Measurements from ENCODE around the gene SCIN.

The SCIN gene

DNA sequence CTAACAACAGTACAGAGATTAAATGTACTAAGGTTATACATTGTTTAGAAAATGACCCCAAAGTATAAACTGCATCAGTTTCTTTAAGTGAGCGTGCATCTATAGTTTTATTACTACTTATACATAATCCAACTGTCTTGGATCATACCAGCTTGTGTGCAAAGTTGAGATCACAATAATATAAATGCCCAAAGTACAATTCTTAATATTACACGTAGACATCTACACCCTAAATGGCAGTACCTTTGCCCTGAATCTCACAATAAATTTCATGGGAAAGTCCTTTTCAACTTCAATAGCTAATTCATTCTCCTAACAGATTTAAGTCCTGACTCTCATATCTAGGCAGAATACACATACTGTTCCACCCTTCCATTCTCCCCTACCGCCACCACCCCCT, 11.8 kb downstream of the SCIN start:
- Histone ChIP-seq H3K4me1 (ENCODE audit: control insufficient read depth in 1 of 2, insufficient read depth in 2 of 2, low read length in 2 of 2) (peaks cover 2 to 13% of the 10 kb centered on the region in 2 experiments), H3K4me3 (ENCODE audit: low read depth, low read length) (no peak overlapping the region), H2AK5ac (ENCODE audit: low read length) (no peak overlapping the region), H3K14ac (ENCODE audit: low read length) (no peak overlapping the region), H2BK12ac (ENCODE audit: low read length) (no peak overlapping the region), H4K91ac (ENCODE audit: low read depth, low read length) (no peak overlapping the region), H3K36me3 (ENCODE audit: control insufficient read depth in 1 of 2, insufficient read depth in 2 of 2, low read length in 2 of 2) (no peaks in the 10 kb centered on the region), H3K23ac (ENCODE audit: low read length) (no peak overlapping the region), H3K4ac (ENCODE audit: low read depth, low read length) (no peak overlapping the region), H3K9me3 (ENCODE audit: insufficient read depth, low read depth, low read length) (no peaks in the 10 kb centered on the region), H3K27me3 (ENCODE audit: insufficient read depth, low read length) (no peaks in the 10 kb centered on the region), H3K79me1 (ENCODE audit: low read length) (peaks cover 5% of the 10 kb centered on the region), H3K18ac (ENCODE audit: low read length) (no peak overlapping the region), H4K12ac (ENCODE audit: low read depth, low read length) (no peak overlapping the region), H2BK5ac (ENCODE audit: low read depth, low read length, poor library complexity) (no peak overlapping the region), H2BK120ac (ENCODE audit: insufficient read depth, low read length, poor library complexity) (no peak overlapping the region), H3K27ac (ENCODE audit: low read depth, low read length) (no peak overlapping the region), H3K79me2 (ENCODE audit: control insufficient read depth, insufficient read depth, low read length, poor library complexity) (no peaks in the 10 kb centered on the region), H3K9ac (ENCODE audit: low read length) (no peak overlapping the region), H3K4me2 (ENCODE audit: low read length) (no peak overlapping the region), H4K8ac (ENCODE audit: low read depth, low read length) (no peak overlapping the region), H2AFZ (ENCODE audit: insufficient read depth, low read length, poor library complexity) (no peak overlapping the region)
- no CpG with 5 or more reads among the region's 3 CpGs for WGBS (ENCODE audit: extremely low coverage, insufficient coverage, insufficient read length)
- no peak for DNase-seq

DNA sequence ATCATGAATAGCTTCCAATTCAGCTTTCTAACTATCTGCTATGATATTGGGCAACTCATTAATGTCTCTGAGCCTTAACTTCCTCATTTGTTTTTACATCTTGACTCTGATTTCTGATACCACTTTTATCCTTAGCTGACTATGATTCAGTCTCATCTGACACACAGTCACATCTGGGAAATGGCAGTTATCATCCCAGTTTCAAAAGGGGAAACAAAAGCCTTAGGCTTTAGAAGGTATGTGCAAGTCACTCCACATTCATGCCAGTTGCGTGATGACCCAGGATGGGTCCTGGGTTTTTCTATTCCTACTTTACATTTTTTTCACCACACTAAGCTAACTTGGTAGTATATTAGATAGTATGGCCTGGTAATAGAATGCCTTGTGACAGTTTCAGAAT, 12.7 kb downstream of the SCIN start:
- no peaks in the 10 kb centered on the region for H3K36me3 ChIP-seq (ENCODE audit: control insufficient read depth in 1 of 2, insufficient read depth in 2 of 2, low read length in 2 of 2)
- no CpG with 5 or more reads among the region's 1 CpG for WGBS (ENCODE audit: extremely low coverage, insufficient coverage, insufficient read length)
- H3K4me2 ChIP-seq (ENCODE audit: low read length), result no peak overlapping the region
- no peak overlapping the region for H2BK12ac ChIP-seq (ENCODE audit: low read length)
- no peaks in the 10 kb centered on the region for H3K79me2 ChIP-seq (ENCODE audit: control insufficient read depth, insufficient read depth, low read length, poor library complexity)
- H3K9ac ChIP-seq (ENCODE audit: low read length), result no peak overlapping the region
- H3K23ac ChIP-seq (ENCODE audit: low read length), result no peak overlapping the region
- no peaks in the 10 kb centered on the region for H3K27me3 ChIP-seq (ENCODE audit: insufficient read depth, low read length)
- H2BK120ac ChIP-seq (ENCODE audit: insufficient read depth, low read length, poor library complexity), result no peak overlapping the region
- DNase-seq, result peak; percentile 78 to 89
- H3K27ac ChIP-seq (ENCODE audit: low read depth, low read length), result no peak overlapping the region
- no peak overlapping the region for H2BK5ac ChIP-seq (ENCODE audit: low read depth, low read length, poor library complexity)
- H4K8ac ChIP-seq (ENCODE audit: low read depth, low read length), result no peak overlapping the region
- no peak overlapping the region for H3K14ac ChIP-seq (ENCODE audit: low read length)
- H4K91ac ChIP-seq (ENCODE audit: low read depth, low read length), result no peak overlapping the region
- no peak overlapping the region for H3K18ac ChIP-seq (ENCODE audit: low read length)
- H3K4ac ChIP-seq (ENCODE audit: low read depth, low read length), result no peak overlapping the region
- peaks cover 2 to 16% of the 10 kb centered on the region in 2 experiments for H3K4me1 ChIP-seq (ENCODE audit: control insufficient read depth in 1 of 2, insufficient read depth in 2 of 2, low read length in 2 of 2)
- H2AK5ac ChIP-seq (ENCODE audit: low read length), result no peak overlapping the region
- H3K9me3 ChIP-seq (ENCODE audit: insufficient read depth, low read depth, low read length), result no peaks in the 10 kb centered on the region
- H3K4me3 ChIP-seq (ENCODE audit: low read depth, low read length), result no peak overlapping the region
- no peak overlapping the region for H2AFZ ChIP-seq (ENCODE audit: insufficient read depth, low read length, poor library complexity)
- H4K12ac ChIP-seq (ENCODE audit: low read depth, low read length), result no peak overlapping the region
- peaks cover 7% of the 10 kb centered on the region for H3K79me1 ChIP-seq (ENCODE audit: low read length)

DNA sequence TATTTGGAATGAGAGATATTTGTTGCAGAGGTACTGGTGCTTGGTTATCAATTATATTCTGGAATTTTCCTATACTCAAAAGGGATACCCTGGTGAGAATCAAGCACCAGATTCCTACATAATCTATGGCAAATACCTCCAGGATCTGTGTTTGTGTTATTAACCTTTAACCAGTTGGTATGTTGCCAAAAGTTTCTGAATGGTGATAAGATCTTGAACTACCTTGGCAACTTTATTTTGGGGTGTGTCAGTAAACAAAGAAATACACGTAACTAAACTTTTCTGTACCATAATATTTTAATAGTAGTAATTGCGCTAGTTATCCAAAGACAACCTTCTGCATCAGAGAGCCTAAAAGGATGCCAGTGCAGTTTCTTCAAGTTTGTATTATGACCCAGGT, 13.4 kb downstream of the SCIN start:
- no peak overlapping the region for H2BK120ac ChIP-seq (ENCODE audit: insufficient read depth, low read length, poor library complexity)
- no peak overlapping the region for H4K8ac ChIP-seq (ENCODE audit: low read depth, low read length)
- H3K36me3 ChIP-seq (ENCODE audit: control insufficient read depth in 1 of 2, insufficient read depth in 2 of 2, low read length in 2 of 2), result no peaks in the 10 kb centered on the region
- peak in 1 of 2 donors; percentile 51 for DNase-seq
- H3K4ac ChIP-seq (ENCODE audit: low read depth, low read length), result no peak overlapping the region
- H3K79me2 ChIP-seq (ENCODE audit: control insufficient read depth, insufficient read depth, low read length, poor library complexity), result no peaks in the 10 kb centered on the region
- no peak overlapping the region for H2AFZ ChIP-seq (ENCODE audit: insufficient read depth, low read length, poor library complexity)
- no peak overlapping the region for H3K14ac ChIP-seq (ENCODE audit: low read length)
- H3K27ac ChIP-seq (ENCODE audit: low read depth, low read length), result no peak overlapping the region
- H3K4me1 ChIP-seq (ENCODE audit: control insufficient read depth in 1 of 2, insufficient read depth in 2 of 2, low read length in 2 of 2), result peaks cover 2 to 19% of the 10 kb centered on the region in 2 experiments
- H3K4me2 ChIP-seq (ENCODE audit: low read length), result no peak overlapping the region
- H4K91ac ChIP-seq (ENCODE audit: low read depth, low read length), result no peak overlapping the region
- no peak overlapping the region for H2AK5ac ChIP-seq (ENCODE audit: low read length)
- H3K79me1 ChIP-seq (ENCODE audit: low read length), result peaks cover 7% of the 10 kb centered on the region
- H3K9me3 ChIP-seq (ENCODE audit: insufficient read depth, low read depth, low read length), result no peaks in the 10 kb centered on the region
- no peak overlapping the region for H4K12ac ChIP-seq (ENCODE audit: low read depth, low read length)
- no peak overlapping the region for H2BK12ac ChIP-seq (ENCODE audit: low read length)
- H3K27me3 ChIP-seq (ENCODE audit: insufficient read depth, low read length), result no peaks in the 10 kb centered on the region
- H2BK5ac ChIP-seq (ENCODE audit: low read depth, low read length, poor library complexity), result no peak overlapping the region
- no peak overlapping the region for H3K9ac ChIP-seq (ENCODE audit: low read length)
- no CpG with 5 or more reads among the region's 2 CpGs for WGBS (ENCODE audit: extremely low coverage, insufficient coverage, insufficient read length)
- H3K18ac ChIP-seq (ENCODE audit: low read length), result no peak overlapping the region
- no peak overlapping the region for H3K23ac ChIP-seq (ENCODE audit: low read length)
- no peak overlapping the region for H3K4me3 ChIP-seq (ENCODE audit: low read depth, low read length)

DNA sequence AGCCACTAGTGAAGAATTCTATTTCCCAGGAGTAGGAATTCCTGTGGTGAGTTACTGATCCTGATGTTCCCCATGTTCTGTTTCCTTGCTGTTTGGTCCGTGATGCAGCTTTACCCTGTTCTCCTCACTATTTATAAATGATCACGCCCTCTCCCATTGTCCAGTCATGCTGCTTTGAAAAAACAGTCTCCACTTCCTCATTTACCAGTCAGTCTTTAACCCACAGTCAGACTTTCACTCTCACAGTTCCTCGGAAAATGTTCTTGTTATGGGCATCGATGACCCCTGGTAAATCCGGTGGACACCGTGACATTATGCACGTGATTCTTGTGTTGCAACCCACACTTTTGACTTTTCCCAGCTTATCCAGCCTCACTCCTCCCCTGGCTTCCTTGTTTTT, 14.4 kb downstream of the SCIN start:
- Histone ChIP-seq H3K36me3 (ENCODE audit: control insufficient read depth in 1 of 2, insufficient read depth in 2 of 2, low read length in 2 of 2) (no peaks in the 10 kb centered on the region), H3K27ac (ENCODE audit: low read depth, low read length) (peak overlapping the region; percentile 10), H3K4me1 (ENCODE audit: control insufficient read depth in 1 of 2, insufficient read depth in 2 of 2, low read length in 2 of 2) (peaks cover 2 to 19% of the 10 kb centered on the region in 2 experiments), H4K91ac (ENCODE audit: low read depth, low read length) (no peak overlapping the region), H3K4me2 (ENCODE audit: low read length) (no peak overlapping the region), H3K9me3 (ENCODE audit: insufficient read depth, low read depth, low read length) (no peaks in the 10 kb centered on the region), H4K12ac (ENCODE audit: low read depth, low read length) (no peak overlapping the region), H2BK120ac (ENCODE audit: insufficient read depth, low read length, poor library complexity) (peak overlapping the region; percentile 87), H3K18ac (ENCODE audit: low read length) (no peak overlapping the region), H3K27me3 (ENCODE audit: insufficient read depth, low read length) (no peaks in the 10 kb centered on the region), H3K4ac (ENCODE audit: low read depth, low read length) (no peak overlapping the region), H3K23ac (ENCODE audit: low read length) (no peak overlapping the region), H2AK5ac (ENCODE audit: low read length) (no peak overlapping the region), H3K79me1 (ENCODE audit: low read length) (peaks cover 7% of the 10 kb centered on the region), H3K4me3 (ENCODE audit: low read depth, low read length) (no peak overlapping the region), H2BK5ac (ENCODE audit: low read depth, low read length, poor library complexity) (peak overlapping the region; percentile 60), H3K9ac (ENCODE audit: low read length) (no peak overlapping the region), H2BK12ac (ENCODE audit: low read length) (peak overlapping the region; percentile 63), H4K8ac (ENCODE audit: low read depth, low read length) (peak overlapping the region; percentile 62), H3K79me2 (ENCODE audit: control insufficient read depth, insufficient read depth, low read length, poor library complexity) (no peaks in the 10 kb centered on the region), H2AFZ (ENCODE audit: insufficient read depth, low read length, poor library complexity) (no peak overlapping the region), H3K14ac (ENCODE audit: low read length) (no peak overlapping the region)
- WGBS (ENCODE audit: extremely low coverage, insufficient coverage, insufficient read length), result no CpG with 5 or more reads among the region's 7 CpGs
- DNase-seq, result peak in 1 of 2 donors; percentile 47

Data from trophoblast cell (in vitro differentiated cells and primary cell).